Stimulated activated CD8-positive, alpha-beta memory T cell treated with anti-CD3 and anti-CD28 coated beads, Interleukin-15, amount 100 ng/mL, for 1 hour (primary cell): Measurements from ENCODE around the gene POLR1F.

ENCODE experiments used
- DNase-seq: peaks from one replicate; pipeline ENCODE4 v3.0.0-alpha.2; 2020; ENCODE audit warnings: low read depth

Gene POLR1F

GRCh38 chr7:19674266-19674960, 34.4 kb downstream of the POLR1F start:
- DNase-seq, result no peak

- no peak for DNase-seq
Observed at GRCh38 chr7:19670806-19671205, 38.0 kb downstream of the POLR1F start.

- DNase-seq, result no peak
Observed at GRCh38 chr7:19665399-19666008, 43.3 kb downstream of the POLR1F start.

- DNase-seq, result no peak
Observed at GRCh38 chr7:19663816-19664462, 44.9 kb downstream of the POLR1F start.

- no peak for DNase-seq
Observed at GRCh38 chr7:19648791-19649190, 60.0 kb downstream of the POLR1F start.
